Stimulated activated naive CD8-positive, alpha-beta T cell treated with anti-CD3 and anti-CD28 coated beads, Interleukin-15, amount 100 ng/mL, for 72 hours (primary cell): ENCODE results near the gene ZAR1L.

Experiments used
- ATAC-seq: fragments of 150-1000 bp; cut with Tn5 transposase; 2 replicates; pipeline ENCODE4 v1.10.0; 2021; ENCODE audit warnings: mild to moderate bottlenecking, moderate library complexity
- DNase-seq, 2 donors: peaks; one replicate each; pipeline ENCODE4 v3.0.0; 2021 to 2022
- H3K27ac Mint-ChIP-seq, 2 donors: one replicate each; pipeline ENCODE4 v1.8.0; 2022; ENCODE audit warnings: mild to moderate bottlenecking in 2 of 2, mixed read lengths in 2 of 2, moderate library complexity in 2 of 2
- H3K27me3 Mint-ChIP-seq: one replicate; pipeline ENCODE4 v1.8.0; 2022; ENCODE audit warnings: mixed read lengths
- H3K4me1 Mint-ChIP-seq: one replicate; pipeline ENCODE4 v1.8.0; 2022; ENCODE audit warnings: mild to moderate bottlenecking, mixed read lengths
- H3K4me3 Mint-ChIP-seq, 2 donors: one replicate each; pipeline ENCODE4 v1.8.0; 2022; ENCODE audit warnings: mild to moderate bottlenecking in 2 of 2, mixed read lengths in 2 of 2, moderate library complexity in 1 of 2
- H3K9me3 Mint-ChIP-seq, 2 donors: one replicate each; pipeline ENCODE4 v1.8.0; 2022; ENCODE audit warnings: mixed read lengths in 2 of 2

Gene ZAR1L

DNA sequence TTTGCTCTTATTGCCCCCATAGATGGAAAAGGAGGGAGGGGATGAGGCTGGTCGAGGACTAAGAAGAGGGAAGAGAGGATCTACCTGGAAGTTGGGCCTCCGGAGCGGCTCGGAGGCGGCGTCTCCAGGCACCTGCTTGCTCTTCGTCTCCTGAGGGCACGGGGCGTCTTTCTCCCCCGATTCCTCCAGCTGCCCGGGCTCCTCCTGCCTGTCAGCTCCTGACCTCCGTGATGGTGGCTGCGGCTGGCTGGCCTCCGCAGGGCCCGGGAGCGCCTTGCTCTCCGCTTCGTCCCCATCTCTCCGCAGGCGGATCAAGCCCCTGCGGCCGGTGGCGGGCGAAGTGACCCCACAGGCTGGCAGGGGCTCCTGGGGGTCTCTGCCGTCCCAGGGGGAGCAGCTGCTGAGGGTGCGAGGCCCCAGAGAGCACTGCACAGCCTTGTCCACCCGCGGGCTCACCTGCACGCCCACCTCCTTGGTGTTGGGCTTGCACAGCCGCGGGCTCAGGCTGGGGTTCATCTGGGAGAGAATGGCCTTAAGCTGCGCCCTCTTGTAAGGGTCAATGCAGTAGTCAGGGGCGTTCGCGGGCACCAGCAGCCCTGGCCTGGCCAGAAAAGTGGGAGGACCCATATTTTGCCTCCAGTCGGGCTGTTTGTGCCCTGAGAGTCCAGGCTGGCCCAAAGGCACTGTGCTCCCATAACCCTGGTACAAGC is 3.8 kb downstream of the ZAR1L start:
- no peak for DNase-seq
- no peak overlapping the region for H3K4me3 Mint-ChIP-seq
- no peak overlapping the region for H3K27ac Mint-ChIP-seq
- ATAC-seq: no peak
- H3K4me1 Mint-ChIP-seq: peaks cover 21% of the 10 kb centered on the region
- no peaks in the 10 kb centered on the region for H3K9me3 Mint-ChIP-seq
- H3K27me3 Mint-ChIP-seq: no peaks in the 10 kb centered on the region

DNA sequence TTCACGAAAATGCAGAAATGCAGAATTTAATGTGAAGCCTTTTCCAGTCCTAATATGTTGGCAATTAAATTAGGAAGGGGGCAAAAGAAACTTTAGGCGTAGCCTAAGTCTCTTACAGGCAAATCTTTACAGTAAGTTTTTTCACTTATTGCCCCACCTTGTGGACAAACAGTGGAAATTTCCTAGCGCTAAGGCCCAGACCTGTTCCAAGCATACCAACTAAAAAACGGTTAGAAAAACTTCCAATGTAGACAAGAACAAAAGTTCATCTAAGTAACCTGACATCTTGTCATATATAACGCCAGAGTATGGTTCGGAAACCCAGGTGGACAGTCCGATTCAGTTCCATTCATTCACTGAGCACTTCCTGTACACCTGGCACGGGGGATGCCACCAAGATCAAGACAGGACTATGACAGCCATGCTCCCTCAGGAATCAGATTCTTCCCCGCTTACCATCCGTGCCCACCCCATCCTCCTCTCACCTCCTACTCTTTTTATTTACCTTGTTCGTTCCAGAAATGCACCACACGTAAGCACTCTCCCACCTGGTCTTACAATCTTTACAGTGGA is 4.9 kb downstream of the ZAR1L start:
- Mint-ChIP-seq H3K9me3 (no peaks in the 10 kb centered on the region), H3K27ac (no peak overlapping the region), H3K4me1 (peaks cover 21% of the 10 kb centered on the region), H3K27me3 (no peaks in the 10 kb centered on the region), H3K4me3 (no peak overlapping the region)
- ATAC-seq (peak; percentile 57), DNase-seq (peak; percentile 19 to 30)

DNA sequence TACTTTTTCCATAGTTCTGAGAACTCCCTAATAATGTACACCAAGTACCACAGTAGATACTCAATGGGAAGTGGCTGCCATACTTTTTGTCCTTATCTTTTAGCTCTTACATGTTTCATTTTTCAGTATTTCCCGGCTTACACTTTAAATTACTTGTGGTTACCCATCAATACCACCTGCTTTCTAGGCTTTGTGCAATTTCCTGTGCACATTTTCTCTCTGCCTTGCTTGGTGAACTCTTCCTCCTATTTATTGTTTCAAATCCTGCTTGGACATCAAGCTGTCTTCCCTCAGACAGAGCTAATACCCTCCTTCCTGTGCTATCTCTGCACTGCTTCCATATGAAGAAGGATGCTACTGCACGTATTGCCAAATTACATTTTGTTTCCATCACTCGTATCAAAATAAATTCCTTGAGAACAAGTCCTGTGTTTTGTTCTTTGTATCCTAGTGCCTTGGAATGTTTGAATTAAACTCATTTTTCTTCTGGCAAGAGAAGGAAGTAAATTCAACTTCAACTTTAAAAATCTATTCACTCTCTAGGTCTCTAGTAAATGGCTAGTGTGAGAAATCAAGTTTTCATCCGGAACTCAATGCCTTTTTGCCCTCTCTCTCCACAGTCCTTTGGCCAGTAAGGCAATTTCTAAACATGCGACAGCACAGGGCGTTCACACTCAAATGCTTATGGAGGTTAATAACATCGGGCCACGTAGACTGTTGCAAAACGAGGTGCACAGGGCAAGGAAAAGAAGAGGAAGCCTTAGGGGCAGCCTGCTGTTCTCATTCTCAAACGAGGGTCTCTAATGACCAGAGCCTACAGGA is 5.6 kb downstream of the ZAR1L start:
- Mint-ChIP-seq H3K4me3 (peak overlapping the region in 1 of 2 donors; percentile 25), H3K27me3 (no peaks in the 10 kb centered on the region), H3K9me3 (no peaks in the 10 kb centered on the region), H3K27ac (no peak overlapping the region), H3K4me1 (peaks cover 14% of the 10 kb centered on the region)
- ATAC-seq (peak; percentile 12), DNase-seq (no peak)

DNA sequence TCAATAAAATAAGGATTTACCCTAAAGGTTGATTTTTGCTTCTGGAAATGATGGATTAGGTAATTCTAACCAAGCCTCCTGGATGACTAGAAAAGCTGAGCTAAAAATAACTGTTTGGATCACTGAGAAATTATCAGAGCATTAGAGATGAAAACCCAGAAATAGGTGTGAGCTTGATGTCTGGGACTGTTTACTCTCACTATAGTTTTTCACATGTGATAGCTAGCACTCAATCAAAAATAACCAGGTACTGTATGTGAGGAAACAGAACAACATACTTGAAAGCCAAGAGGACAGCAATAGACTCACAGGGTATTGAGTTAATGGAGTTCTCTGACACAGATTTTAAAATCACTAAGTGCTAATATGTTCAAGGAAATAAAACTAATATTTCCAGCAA is 9.5 kb downstream of the ZAR1L start:
- no peak for ATAC-seq
- no peak for DNase-seq
- H3K27me3 Mint-ChIP-seq: no peaks in the 10 kb centered on the region
- H3K4me3 Mint-ChIP-seq: no peak overlapping the region
- peaks cover 10% of the 10 kb centered on the region for H3K4me1 Mint-ChIP-seq
- no peak overlapping the region for H3K27ac Mint-ChIP-seq
- H3K9me3 Mint-ChIP-seq: no peaks in the 10 kb centered on the region

DNA sequence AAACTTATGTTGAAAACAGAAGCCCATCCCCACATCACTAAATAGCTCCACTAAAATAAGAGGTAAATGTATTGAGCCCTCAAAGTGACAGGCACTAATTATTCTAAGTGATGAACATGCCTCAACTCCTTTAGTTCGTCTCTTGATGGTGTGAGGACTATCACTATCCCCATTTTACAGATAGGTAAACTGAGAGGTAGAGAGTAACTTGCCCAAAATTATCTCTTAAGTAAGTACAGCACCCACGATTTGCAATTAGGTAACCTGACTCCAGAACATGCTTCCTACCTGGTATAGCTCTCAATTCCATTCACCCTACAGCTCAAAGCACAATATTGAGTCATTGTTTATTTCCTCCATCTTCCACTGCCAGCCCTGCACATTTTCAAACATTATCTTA is 12.7 kb downstream of the ZAR1L start:
- Mint-ChIP-seq H3K4me3 (no peak overlapping the region), H3K4me1 (no peaks in the 10 kb centered on the region), H3K27ac (no peak overlapping the region), H3K9me3 (no peaks in the 10 kb centered on the region), H3K27me3 (no peaks in the 10 kb centered on the region)
- DNase-seq (no peak), ATAC-seq (no peak)

GRCh38 chr13:32300920-32301319 is 14.2 kb downstream of the ZAR1L start:
- peaks cover 2% of the 10 kb centered on the region for H3K27me3 Mint-ChIP-seq
- no peaks in the 10 kb centered on the region for H3K9me3 Mint-ChIP-seq
- DNase-seq (no peak), ATAC-seq (peak; percentile 58)
- H3K4me1 Mint-ChIP-seq: no peaks in the 10 kb centered on the region
- no peak overlapping the region for H3K4me3 Mint-ChIP-seq
- H3K27ac Mint-ChIP-seq: no peak overlapping the region

DNA sequence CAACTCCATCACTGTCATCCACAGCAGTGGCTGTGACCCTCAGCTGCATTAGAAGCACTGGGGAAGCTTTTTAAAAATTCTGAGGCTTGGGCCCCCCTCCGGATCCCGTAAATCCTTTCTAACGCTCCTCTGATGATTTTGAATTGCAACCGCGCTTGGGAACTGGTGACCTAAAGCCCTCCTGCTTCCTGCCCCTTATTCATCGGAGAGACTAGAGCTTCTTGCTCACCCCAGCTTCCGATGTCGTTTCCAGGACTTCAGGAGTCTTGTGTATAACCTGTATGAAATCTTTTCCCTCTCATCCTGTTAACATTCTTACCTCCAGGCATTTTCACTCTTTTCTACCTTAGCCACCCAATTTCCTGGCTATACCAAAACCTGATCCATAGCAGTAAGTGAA is 14.8 kb downstream of the ZAR1L start:
- H3K4me3 Mint-ChIP-seq: no peak overlapping the region
- no peak overlapping the region for H3K27ac Mint-ChIP-seq
- DNase-seq (no peak), ATAC-seq (no peak)
- H3K4me1 Mint-ChIP-seq: no peaks in the 10 kb centered on the region
- peaks cover 5% of the 10 kb centered on the region for H3K27me3 Mint-ChIP-seq
- H3K9me3 Mint-ChIP-seq: no peaks in the 10 kb centered on the region

- DNase-seq (no peak), ATAC-seq (peak; percentile 42)
- H3K27me3 Mint-ChIP-seq: peaks cover 5% of the 10 kb centered on the region
- H3K4me3 Mint-ChIP-seq: no peak overlapping the region
- H3K4me1 Mint-ChIP-seq: no peaks in the 10 kb centered on the region
- no peak overlapping the region for H3K27ac Mint-ChIP-seq
- no peaks in the 10 kb centered on the region for H3K9me3 Mint-ChIP-seq
Measured at GRCh38 chr13:32299893-32300292, 15.3 kb downstream of the ZAR1L start.

DNA sequence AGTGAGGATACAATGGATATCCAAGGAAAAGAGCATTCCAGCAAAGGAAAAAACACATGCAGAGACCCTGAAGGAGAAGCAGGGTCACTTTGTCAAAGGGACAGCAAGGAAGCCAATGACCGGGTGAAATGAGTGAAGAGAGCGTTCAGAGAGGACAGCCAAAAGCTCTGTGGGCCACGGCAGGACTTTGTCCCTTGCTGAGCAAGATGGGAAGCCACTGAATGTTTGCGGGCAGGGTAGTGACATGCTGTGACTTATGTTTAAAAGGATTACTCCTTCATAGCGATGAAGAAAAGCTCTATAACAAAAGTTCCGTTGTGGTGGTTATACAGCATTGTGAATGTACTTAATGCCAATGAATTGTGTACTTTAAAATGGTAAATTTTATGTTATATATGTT is 16.5 kb downstream of the ZAR1L start:
- ATAC-seq: no peak
- peaks cover 5% of the 10 kb centered on the region for H3K27me3 Mint-ChIP-seq
- H3K4me3 Mint-ChIP-seq: no peak overlapping the region

DNA sequence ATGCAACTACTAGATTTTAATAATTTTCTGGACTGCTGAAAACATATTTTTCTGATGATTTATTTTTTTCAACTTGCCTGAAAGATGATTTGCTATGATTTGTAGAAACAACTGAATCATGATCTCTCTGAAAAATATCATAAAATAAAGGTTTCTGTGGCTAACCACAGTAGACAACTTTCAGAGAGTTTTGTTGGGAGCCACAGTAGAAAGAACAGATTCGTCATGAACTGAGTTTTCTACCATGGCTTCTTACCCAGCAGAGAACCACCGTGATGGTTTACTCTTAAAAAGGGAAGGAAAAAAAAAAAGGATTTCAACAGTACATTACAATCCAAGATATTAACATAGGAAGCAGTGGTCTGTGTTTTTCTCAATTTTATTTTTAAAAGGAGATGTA is 18.0 kb downstream of the ZAR1L start:
- no peak overlapping the region for H3K27ac Mint-ChIP-seq
- H3K27me3 Mint-ChIP-seq: peaks cover 5% of the 10 kb centered on the region
- ATAC-seq (peak; percentile 60), DNase-seq (no peak)
- H3K4me1 Mint-ChIP-seq: no peaks in the 10 kb centered on the region
- H3K4me3 Mint-ChIP-seq: no peak overlapping the region
- no peaks in the 10 kb centered on the region for H3K9me3 Mint-ChIP-seq

More for the DNA sequence above, 16.5 kb downstream of the ZAR1L start:
- no peaks in the 10 kb centered on the region for H3K9me3 Mint-ChIP-seq
- DNase-seq: no peak
- H3K4me1 Mint-ChIP-seq: no peaks in the 10 kb centered on the region
- H3K27ac Mint-ChIP-seq: no peak overlapping the region

DNA sequence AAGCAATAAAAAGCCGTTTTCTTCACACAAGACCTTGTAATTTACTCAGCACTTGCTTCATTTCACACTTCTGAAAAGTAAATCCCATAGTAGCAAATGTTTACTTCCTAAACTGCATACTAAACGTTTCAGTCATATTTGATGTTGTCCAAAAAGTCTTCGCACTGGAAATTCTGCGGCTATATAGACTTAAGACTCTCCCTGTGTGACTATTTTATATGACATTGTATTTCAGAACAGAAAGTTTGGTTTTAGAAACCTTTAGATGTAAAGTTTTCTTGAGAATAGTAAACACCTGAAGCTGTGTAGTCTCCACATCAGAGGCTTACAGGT is 29.6 kb downstream of the ZAR1L start:
- H3K9me3 Mint-ChIP-seq: no peaks in the 10 kb centered on the region

GRCh38 chr13:32284927-32285632 is 30.1 kb downstream of the ZAR1L start:
- Mint-ChIP-seq H3K4me1 (no peaks in the 10 kb centered on the region), H3K27ac (no peak overlapping the region), H3K27me3 (no peaks in the 10 kb centered on the region), H3K9me3 (no peaks in the 10 kb centered on the region), H3K4me3 (no peak overlapping the region)
- no peak for ATAC-seq
- DNase-seq: no peak

More for the DNA sequence above, 29.6 kb downstream of the ZAR1L start:
- Mint-ChIP-seq H3K4me1 (no peaks in the 10 kb centered on the region), H3K4me3 (no peak overlapping the region), H3K27ac (no peak overlapping the region), H3K27me3 (no peaks in the 10 kb centered on the region)
- ATAC-seq: no peak
- DNase-seq: no peak

DNA sequence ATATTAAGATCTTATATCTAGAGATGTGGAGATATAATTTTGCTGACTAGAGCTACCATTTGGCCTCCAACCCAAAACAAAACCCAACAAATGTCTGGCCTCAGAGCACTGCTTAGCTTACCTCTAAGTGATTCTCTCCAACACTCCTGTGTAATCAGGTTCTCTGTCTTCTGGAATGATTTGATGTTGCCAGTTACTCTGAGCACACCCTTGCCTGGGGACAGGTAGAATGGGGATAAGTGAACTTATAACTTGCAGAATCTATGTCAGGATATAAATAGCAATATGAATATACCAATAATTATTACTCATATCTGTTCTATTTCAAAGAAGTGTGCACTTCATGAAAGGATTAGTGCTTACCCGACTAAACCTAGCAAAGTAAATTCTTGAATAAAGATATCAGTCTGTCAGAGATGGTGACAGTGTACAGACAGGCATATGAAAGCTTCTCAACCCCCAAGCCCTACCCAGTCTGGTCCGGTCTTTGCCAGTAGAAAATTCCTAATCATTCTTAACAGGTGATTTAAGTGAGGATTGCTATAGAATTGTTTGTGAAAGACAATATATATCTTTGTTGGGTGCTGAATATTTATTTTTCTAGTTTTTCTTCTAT is 33.0 kb downstream of the ZAR1L start:
- no peaks in the 10 kb centered on the region for H3K27me3 Mint-ChIP-seq
- no peak overlapping the region for H3K27ac Mint-ChIP-seq

DNA sequence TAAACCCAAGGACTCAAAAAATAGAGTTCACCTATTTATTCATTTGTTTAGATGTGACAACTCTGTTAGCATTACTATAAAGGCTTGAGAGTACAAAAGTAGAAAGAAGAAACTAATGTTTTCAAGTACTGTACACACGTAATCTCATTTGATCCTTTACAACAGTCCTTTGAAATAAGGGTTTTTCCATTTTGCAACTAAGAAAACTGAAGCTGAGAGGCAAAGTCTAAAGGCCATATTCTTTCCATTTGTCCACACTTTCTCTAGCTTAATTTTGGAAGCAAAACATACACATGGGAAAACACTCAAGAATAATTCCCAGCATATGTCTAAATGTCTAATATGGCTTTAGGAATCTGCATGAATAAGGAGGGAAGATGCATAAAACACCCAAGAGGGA is 34.1 kb downstream of the ZAR1L start:
- DNase-seq: no peak
- H3K4me3 Mint-ChIP-seq: no peak overlapping the region
- H3K9me3 Mint-ChIP-seq: no peaks in the 10 kb centered on the region
- H3K4me1 Mint-ChIP-seq: no peaks in the 10 kb centered on the region
- no peak for ATAC-seq
- no peak overlapping the region for H3K27ac Mint-ChIP-seq
- no peaks in the 10 kb centered on the region for H3K27me3 Mint-ChIP-seq

More for the DNA sequence above, 33.0 kb downstream of the ZAR1L start:
- Mint-ChIP-seq H3K4me3 (no peak overlapping the region), H3K4me1 (no peaks in the 10 kb centered on the region), H3K9me3 (no peaks in the 10 kb centered on the region)
- ATAC-seq: no peak
- no peak for DNase-seq

DNA sequence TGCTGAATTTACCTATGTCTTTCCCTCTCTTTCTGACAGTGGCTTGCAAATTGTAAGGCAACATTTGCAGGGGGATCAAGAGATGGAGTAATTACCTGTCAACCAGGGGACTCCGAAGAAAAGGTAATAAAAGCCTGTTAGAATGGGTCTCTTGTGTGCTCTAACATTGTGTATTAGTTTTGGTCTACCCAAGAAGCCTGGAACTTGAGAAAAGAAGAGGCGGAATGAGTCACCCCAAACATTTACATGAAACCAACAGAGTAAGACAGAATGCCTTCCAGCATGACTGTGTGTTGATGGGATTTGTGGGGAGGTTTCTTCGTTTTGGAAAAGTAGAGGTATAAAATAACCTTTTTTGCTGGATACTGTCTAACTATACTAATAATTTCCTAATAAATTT is 36.7 kb downstream of the ZAR1L start:
- H3K27me3 Mint-ChIP-seq: no peaks in the 10 kb centered on the region
- no peaks in the 10 kb centered on the region for H3K9me3 Mint-ChIP-seq
- no peaks in the 10 kb centered on the region for H3K4me1 Mint-ChIP-seq
- no peak overlapping the region for H3K27ac Mint-ChIP-seq
- H3K4me3 Mint-ChIP-seq: no peak overlapping the region
- ATAC-seq (no peak), DNase-seq (no peak)
